GM21515 (cell line): ENCODE data around the gene CSTF2T.
A peak's percentile ranks its signal among the peaks of the same experiment; 100 is the strongest.

ENCODE experiments used
- ATAC-seq: cut with Tn5 transposase; IDR thresholded peaks from one replicate; pipeline ENCODE4 v1.9.1; 2021; ENCODE audit not compliant: unreplicated experiment

CSTF2T gene

GRCh38 chr10:51699475-51700227 lies at the start of gene CSTF2T:
Gene CSTF2T (minus strand): TSS chr10:51699595. CDS start chr10:51699549, 46 bp downstream.
- ATAC-seq = peak; percentile 95

GRCh38 chr10:51748959-51749358 lies 49.6 kb upstream of the CSTF2T start:
- ATAC-seq = no peak

- ATAC-seq = no peak
Measured at GRCh38 chr10:51747216-51747615, 47.8 kb upstream of the CSTF2T start.

- ATAC-seq = no peak
Measured at GRCh38 chr10:51745397-51745796, 46.0 kb upstream of the CSTF2T start.

GRCh38 chr10:51744235-51745000 lies 45.0 kb upstream of the CSTF2T start:
- ATAC-seq = no peak

- ATAC-seq = peak; percentile 74
Measured at GRCh38 chr10:51743146-51743545, 43.8 kb upstream of the CSTF2T start.

- ATAC-seq = no peak
Measured at GRCh38 chr10:51733057-51733456, 33.7 kb upstream of the CSTF2T start.

- ATAC-seq = no peak
Measured at GRCh38 chr10:51729822-51730555, 30.6 kb upstream of the CSTF2T start.

GRCh38 chr10:51724038-51724437 lies 24.6 kb upstream of the CSTF2T start:
- no peak for ATAC-seq

GRCh38 chr10:51718804-51719291 lies 19.5 kb upstream of the CSTF2T start:
- ATAC-seq = no peak

- ATAC-seq = no peak
Measured at GRCh38 chr10:51716981-51717380, 17.6 kb upstream of the CSTF2T start.

GRCh38 chr10:51711519-51711891 lies 12.1 kb upstream of the CSTF2T start:
- ATAC-seq = no peak

GRCh38 chr10:51709324-51709972 lies 10.1 kb upstream of the CSTF2T start:
- no peak for ATAC-seq

- ATAC-seq = no peak
Measured at GRCh38 chr10:51708609-51709008, 9.2 kb upstream of the CSTF2T start.

- no peak for ATAC-seq
Measured at GRCh38 chr10:51707821-51708424, 8.5 kb upstream of the CSTF2T start.

- ATAC-seq = no peak
Measured at GRCh38 chr10:51707392-51707791, 8.0 kb upstream of the CSTF2T start.

GRCh38 chr10:51706225-51706624 lies 6.8 kb upstream of the CSTF2T start:
- no peak for ATAC-seq

- ATAC-seq = no peak
Measured at GRCh38 chr10:51705774-51706173, 6.4 kb upstream of the CSTF2T start.

- no peak for ATAC-seq
Measured at GRCh38 chr10:51700228-51700817, 928 bp upstream of the CSTF2T start.

GRCh38 chr10:51699145-51699474 lies 285 bp downstream of the CSTF2T start:
- peak; percentile 38 for ATAC-seq
